OCI-LY1 (cell line): Measurements from ENCODE around the gene CYB5A.

Source experiments
- CTCF ChIP-seq: fragments of 200-600 bp; sonication (generic), shearing (Covaris generic); IDR thresholded peaks from 2 replicates; pipeline ENCODE4 v1.5.1; 2017; ENCODE audit warnings: mild to moderate bottlenecking, antibody characterized with exemption, low read length, moderate library complexity, mixed read lengths
- EZH2 ChIP-seq: fragments of 200-600 bp; sonication (generic), shearing (Covaris generic); IDR thresholded peaks from 2 replicates; pipeline ENCODE4 v1.8.0; 2017; ENCODE audit warnings: borderline replicate concordance, mixed run types, mild to moderate bottlenecking, antibody characterized with exemption, low read length, moderate library complexity, mixed read lengths

GRCh38 chr18:74228312-74228711 is 63.5 kb downstream of the CYB5A start:
- TF ChIP-seq CTCF, result no peak
- TF ChIP-seq EZH2, result no peak
